Astrocyte of the hippocampus (primary cell): ENCODE measurements around the gene PCP4L1.
"Not testable (repeated sequence)": the region's sequence is repeated elsewhere in the genome, so short reads cannot be mapped to it uniquely, and the experiment has no call there.

Experiments
- DNase-seq: peaks from one replicate; pipeline ENCODE4 v3.0.0; 2011; ENCODE audit warnings: low read depth, low spot score

Gene PCP4L1

GRCh38 chr1:161228032-161228431 is 30.5 kb upstream of the PCP4L1 start:
- DNase-seq, result no peak

DNA sequence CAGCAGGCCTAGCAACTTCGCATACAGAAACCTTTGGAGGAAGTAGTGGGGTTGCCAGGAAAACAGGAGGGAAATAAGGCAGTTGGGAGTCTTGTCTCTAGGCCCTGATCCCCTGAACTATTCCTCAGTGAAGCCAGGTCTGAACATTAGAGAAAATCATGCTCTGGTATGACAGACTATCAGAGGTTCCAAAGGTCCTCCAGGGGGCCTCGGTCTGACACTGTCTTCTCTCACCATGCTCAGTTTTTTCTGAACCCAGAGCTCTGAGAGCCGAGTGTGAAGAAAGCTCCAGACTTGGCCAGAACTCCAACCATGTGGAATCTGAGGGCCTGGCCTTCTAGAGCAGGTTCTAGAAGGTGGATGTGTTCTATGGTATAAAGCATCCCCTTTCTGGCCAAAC is 28.6 kb upstream of the PCP4L1 start:
- DNase-seq, result no peak

DNA sequence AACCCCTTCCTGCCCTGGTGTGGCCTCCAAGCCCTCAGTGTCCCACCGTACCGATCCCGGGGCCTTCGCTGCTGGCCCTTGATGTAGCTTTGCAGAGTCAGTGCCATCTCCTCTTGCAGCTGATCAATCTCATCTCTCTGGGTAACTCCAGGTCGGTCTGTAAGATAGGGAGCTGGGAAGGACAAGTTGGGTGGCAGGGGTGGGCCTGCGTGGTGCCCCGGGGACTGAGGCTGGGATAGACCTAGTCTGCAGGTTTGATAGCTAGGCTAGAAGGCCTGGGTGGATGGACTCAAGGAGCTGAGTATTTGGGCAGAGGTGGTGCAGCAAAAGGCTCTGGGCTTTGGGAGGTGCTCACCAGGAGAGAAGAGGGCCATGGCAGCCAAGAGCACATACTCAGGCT is 27.8 kb upstream of the PCP4L1 start:
- DNase-seq, result no peak

DNA sequence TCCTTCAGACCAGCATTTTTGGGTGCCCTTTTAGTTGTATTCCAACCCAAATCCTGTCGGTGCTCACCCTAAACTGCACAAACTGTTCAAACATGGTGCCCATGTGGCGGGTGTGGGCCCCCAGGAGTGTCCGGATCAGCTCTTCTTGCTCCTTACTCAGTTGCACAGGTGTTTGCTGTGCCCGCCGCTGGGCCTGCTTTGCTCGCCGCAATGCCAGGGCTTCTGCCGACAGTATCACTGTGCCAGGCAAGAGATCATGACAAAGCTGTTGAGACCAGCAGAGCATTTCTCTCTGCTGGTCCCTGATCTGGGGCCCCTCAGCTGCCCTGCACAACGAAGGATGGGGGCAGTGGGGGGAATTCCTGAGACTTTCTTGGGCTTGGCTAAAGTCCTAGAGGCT is 25.4 kb upstream of the PCP4L1 start:
- no peak for DNase-seq

- DNase-seq, result no peak
These were observed 22.4 kb upstream of the PCP4L1 start for GRCh38 chr1:161235957-161236775.

- no peak for DNase-seq
These were observed 20.5 kb upstream of the PCP4L1 start, which contains the start of gene NR1I3 for GRCh38 chr1:161238039-161238473. TSS of gene NR1I3 (minus strand) at chr1:161238203. CDS start at chr1:161236565, 1,638 bp downstream.

- no peak for DNase-seq
These were observed 16.9 kb upstream of the PCP4L1 start for GRCh38 chr1:161241682-161242081.

DNA sequence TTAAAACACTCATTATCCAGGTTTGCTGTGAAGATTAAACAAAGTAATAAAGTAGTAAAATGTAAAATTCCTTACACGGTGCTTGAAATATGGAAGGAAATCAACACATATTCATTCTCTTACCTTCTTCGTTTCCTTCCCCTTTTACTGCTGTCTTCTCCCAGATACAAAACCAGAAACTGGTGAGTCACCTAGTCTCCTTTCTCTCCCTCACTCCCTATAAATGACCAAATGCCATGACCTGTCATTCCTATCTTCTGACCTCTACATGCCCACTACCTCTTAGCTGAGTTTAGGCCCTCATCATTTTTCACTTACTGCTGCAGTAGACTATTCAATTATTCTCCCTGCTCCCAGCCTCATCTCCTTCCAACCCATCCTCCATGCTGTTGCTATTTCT is 16.2 kb upstream of the PCP4L1 start:
- DNase-seq, result no peak

GRCh38 chr1:161244888-161245287 is 13.7 kb upstream of the PCP4L1 start:
- DNase-seq, result no peak

DNA sequence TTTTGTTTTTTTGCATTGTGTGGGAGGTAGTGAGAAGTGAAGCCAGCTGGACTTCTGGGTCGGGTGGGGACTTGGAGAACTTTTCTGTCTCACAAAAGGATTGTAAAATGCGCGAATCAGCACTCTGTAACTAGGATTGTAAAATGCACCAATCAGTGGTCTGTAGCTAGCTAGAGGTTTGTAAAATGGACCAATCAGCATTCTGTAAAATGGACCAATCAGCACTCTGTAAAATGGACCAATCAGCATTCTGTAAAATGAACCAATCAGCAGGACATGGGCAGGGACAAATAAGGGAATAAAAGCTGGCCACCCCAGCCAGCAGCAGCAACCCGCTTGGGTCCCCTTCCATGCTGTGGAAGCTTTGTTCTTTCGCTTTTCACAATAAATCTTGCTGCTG is 8.4 kb upstream of the PCP4L1 start:
- not testable (repeated sequence) for DNase-seq

DNA sequence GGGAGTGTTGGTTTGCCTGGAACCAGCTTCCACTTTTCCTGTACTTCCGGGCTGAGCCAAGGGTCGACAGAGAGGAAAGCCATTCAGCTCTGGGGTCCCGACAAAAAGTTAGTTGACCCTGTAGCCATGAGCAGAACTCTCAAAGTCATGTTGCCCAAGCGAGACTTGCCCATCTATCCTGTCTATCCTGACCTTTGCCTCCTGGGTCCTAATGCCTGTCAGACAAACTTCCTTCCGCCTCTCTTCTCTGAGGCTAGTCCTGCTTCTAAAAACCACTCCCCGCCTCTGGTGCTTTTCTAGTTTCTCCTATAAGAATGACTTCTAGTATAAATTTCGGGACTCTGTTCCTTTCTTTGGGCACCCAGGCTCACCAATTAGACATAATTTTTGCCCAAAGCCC is 7.7 kb upstream of the PCP4L1 start:
- DNase-seq, result no peak

DNA sequence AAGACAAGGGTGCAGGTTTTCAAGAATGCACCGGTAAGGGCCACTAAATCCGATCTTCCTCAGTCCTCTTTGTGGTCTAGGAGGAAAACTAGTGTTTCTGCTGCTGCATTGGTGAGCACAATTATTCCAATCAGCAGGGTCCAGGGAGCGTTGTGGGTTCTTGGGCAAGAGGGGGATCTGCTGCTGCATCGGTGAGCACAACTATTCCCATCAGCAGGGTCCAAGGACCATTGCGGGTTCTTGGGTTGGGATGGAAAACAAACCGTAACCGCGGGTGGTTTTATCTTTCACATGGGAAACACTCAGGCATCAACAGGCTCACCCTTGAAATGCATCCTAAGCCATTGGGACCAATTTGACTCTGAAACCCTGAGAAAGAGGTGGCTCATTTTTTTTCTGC is 7.0 kb upstream of the PCP4L1 start:
- DNase-seq, result no peak

GRCh38 chr1:161255302-161255701 is 3.2 kb upstream of the PCP4L1 start:
- not testable (repeated sequence) for DNase-seq

DNA sequence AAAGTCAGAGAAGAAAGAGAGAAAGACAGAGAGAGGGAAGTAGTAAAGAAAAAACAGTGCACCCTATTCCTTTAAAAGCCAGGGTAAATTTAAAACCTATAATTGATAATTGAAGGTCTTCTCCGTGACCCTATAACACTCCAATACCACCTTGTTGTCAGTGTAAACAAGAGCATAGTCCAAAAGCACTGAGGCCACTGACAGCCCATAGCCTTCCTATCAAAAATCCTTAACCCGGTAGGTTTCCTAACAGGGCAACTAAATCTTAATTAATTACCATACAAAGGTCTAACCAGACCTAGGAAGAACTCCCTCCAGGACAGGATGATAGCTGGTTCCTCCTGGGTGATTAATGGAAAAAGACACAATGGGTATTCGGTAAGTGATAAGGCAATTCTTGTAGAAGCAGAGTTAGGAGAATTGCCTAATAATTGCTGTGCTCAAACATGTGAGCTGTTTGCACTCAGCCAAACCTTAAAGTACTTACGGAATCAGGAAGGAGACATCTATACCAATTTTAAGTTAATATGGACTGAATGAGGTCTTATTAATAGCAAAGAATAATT is 2.5 kb upstream of the PCP4L1 start:
- not testable (repeated sequence) for DNase-seq

GRCh38 chr1:161257109-161257508 is 1.4 kb upstream of the PCP4L1 start:
- not testable (repeated sequence) for DNase-seq

- DNase-seq, result no peak
These were observed 779 bp downstream of the PCP4L1 start for GRCh38 chr1:161259345-161259702.

GRCh38 chr1:161259765-161260164 is 1.2 kb downstream of the PCP4L1 start:
- no peak for DNase-seq

DNA sequence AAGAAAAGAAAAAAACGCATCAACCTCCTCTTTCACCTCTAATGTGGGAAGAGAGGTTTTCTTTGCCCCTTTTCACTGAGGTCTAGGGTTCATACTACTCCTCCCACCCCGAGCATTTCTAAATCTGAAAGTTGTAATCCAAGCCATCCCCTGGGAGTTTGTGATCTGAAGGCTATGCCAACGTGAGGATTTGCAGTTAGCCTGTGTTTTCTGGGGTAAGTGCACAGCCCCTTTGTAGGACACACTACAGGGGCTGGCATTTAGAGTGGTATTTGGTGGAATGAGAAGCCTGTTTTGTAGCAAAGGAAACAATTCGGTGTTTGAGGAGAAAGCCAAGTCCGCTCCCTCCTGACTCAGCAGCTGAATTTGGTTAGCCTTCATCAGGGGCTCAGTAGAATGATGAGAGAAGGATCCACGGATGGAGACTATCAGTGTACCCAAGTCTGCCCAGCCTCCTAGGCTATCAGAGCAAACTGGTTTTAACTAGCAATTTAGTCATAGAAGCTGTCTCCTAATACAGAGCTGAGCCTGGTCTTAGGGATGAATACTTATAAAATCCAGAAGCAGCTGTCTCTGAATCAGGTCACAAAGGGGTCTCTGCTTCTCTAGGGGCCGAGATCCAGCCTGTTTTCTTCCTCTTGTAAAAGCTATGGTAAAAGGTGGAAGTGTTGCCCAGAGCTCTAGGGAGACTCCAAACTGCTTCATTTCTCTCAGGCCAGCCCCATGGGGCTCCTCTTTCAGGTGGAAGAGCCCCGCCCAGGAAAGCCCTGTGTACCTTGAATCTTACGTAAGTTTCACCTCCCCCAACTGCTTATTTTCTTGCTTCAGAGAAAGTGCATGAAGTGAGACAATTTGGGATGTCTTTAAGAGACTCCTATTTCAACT is 2.1 kb downstream of the PCP4L1 start:
- no peak for DNase-seq

DNA sequence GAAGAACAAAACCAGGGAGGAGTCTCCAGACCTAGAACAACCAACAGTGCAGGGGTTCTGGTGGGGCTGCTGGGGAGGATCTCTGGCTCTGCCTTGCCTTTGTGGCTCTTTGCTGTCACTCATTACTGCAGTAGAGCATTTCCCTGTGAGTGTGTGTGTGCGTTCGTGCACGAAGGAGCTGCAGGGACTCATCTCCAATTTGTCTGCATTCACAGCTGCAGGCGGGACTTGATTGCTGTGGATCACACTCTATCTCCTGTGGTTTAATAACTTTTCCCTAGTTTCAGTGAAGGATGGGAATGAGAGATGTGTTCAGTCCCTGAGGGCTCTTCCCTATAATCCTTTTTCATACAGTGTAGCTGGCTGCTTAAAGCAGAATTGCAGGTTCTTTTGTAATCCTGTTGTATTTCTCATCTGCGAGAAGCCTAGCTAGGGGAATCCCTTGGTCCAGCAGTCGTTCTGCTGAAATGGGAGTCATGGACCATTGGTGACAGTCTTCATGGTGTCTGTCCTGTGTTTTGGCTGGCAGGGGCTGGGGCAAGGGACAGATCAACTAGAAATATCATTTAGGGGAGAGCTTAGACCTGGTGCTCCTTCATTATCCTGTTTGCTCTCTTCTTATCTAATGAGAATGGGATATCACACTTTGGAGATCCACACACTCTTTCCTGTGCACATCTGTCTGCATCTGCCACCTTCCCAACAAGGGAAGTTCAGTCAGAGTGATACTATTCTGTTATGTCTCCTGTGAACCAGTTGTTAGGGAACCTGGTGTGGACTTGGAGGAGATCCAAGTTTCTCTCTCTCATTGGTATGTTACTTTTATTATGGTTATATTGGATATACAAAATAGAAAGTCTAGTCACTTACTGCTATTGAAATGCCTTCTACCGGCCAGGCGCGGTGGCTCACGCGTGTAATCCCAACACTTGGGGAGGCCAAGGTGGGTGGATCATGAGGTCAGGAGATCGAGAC is 3.0 kb downstream of the PCP4L1 start:
- no peak for DNase-seq

DNA sequence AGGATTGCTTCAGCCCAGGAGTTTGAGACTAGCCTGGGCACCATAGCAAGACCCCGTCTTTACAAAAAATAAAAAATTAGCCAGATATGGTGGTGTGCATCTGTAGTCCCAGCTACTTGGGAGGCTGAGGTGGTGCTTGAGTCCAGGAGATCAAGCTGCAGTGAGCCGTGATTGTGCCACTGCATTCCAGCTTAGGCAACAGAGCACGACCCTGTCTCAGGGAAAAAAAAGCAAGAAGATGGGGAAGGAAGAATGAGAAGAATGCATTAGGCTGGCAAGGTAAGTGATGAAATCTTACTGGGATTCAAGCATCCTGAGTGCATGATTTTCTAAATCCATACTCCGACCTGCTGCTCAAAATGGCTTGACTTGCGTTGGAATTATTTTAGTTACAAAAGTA is 6.8 kb downstream of the PCP4L1 start:
- no peak for DNase-seq

DNA sequence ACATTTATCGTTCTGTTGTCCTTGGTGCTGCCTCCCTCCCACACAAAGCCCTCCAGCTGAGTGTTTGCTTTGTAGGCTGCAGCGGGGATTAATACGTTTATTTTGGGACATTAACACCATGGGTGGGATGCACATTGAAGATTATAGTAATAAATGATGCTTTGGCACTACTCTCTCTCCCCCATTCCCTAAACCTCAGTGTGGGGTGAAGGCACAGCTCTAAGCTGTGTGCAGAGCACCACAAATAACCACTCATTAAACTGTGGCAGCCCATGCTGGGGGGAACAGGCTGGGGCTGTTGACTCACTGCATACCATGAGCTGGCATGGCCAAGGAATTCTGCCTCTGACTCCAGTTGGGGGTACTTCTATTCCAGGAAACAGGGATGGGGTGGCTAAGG is 7.7 kb downstream of the PCP4L1 start:
- peak; percentile 56 for DNase-seq
